Activated CD4-positive, alpha-beta T cell treated with anti-CD3 and anti-CD28 coated beads, Interleukin-2, Interleukin-4, amounts not matched to agents 100 ng/mL and 50 ng/mL, durations not matched to agents 16 hours and 8 hours (primary cell): ENCODE data around the gene SLC35G2.
A peak's percentile ranks its signal among the peaks of the same experiment; 100 is the strongest.
"Not testable (repeated sequence)": the region's sequence is repeated elsewhere in the genome, so short reads cannot be mapped to it uniquely, and the experiment has no call there.

Source experiments
- DNase-seq: peaks from one replicate; pipeline ENCODE4 v3.0.0-alpha.2; 2020; ENCODE audit warnings: low spot score

Gene SLC35G2

GRCh38 chr3:136835089-136835812, 16.3 kb downstream of the SLC35G2 start:
- DNase-seq: no peak

- DNase-seq: no peak
These were observed 17.0 kb downstream of the SLC35G2 start for GRCh38 chr3:136835813-136836510.

DNA sequence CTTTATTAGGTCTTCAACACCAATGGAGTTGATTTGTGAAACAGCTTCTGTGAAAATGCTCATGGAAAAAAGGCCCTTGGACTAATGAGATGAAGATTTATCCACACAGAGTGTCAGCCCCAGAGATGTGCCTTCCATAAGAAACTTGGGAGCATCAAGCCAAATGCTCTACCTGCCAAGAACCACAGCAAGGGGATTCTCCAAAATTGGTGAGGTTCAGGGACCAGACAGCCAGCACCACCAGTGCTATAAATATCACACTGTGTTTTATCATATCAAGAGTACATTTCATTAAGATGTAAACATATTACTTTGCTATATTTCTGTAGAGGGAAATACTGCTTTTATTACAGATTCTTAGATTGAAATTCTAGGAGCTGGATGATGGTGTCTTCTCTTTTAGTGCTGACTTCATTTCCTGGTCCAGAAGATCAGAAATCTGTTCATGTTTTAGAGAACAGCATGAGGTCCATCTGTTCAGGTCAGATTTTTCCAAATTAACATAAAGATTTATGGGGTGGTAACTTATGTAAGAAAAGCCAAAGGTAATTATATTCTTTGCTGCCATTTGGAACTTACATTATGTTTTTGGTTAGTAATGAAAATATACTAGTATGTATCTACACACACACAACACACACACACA, 17.7 kb downstream of the SLC35G2 start:
- DNase-seq: no peak

DNA sequence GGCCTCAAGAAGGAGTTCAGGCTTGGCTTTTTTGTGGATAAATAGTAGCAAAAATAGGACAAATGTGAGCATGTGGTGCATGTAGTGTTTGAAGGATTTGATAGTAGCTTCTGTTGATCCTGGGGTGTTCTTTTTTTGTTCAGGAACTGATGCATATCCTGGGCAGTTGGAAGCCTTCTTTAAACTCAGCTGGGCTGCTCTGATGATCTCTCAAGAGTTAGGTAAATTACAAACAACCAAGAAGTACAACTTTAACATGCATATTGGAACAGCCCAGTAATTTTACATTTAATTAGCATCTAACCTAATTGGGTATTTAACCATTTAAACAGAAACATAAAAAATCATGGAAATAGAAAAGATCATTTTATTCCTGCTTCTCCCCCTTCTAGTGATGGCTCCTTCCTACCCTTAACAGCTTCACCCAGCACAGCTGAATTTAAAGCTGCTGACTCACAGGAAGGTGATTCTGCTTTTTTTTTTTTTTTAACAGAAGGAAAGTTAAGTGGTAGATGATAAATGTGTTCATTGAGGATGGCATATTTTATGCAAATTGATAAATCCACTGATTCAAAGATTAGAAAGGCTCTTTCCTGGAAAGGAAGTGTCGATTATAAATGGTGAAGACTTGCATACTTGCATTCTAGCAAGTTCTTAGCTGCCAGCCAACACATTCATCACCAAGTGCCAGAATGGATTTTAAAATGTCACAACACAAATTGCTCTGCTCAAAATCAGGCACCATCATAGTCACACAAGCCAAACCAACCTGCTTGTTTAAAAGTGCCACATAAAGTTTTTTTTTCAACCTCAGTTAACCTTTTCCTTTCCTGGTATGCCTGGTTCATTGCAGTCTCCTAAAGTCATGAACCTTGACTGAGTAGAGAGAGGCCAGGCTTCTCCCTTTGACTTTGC, 20.0 kb downstream of the SLC35G2 start:
- no peak for DNase-seq

DNA sequence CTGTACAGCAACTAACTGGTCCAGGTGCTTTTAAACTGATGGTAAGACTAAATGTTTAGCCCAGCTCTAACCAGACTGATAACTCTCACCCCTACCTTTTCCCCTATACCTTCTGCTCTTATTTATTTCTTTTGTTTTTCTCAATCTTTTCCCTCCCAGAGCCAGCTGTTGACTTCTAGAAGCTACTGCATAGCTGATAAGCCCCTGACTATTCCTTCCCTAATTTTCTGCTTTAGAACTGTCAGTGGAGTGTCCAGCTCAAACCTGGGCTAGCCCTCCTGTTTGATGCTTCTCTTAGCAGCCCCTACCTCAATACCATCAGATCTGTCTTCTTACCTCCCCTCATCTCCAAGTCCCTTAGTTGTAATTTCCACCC, 20.6 kb downstream of the SLC35G2 start:
- DNase-seq: no peak

DNA sequence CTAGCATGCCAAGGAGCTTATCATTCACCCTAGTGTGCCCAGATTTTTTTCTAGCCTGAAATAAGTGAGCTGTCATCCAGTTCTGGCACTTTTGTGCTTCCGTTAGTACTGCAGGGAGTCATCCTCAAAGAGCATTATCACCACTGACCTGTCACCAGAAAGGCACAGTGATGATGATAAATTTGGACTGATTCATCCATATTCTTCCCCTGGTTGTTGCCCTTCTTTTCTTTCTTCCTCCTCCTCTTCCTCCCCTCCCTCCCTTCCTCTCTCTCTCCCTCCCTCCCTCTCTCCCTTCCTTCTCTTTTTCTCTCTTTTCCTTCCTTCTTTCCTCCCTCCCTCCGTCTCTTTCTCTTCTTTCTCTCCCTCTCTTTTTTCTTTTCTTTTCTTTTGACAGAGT, 21.3 kb downstream of the SLC35G2 start:
- no peak for DNase-seq

- no peak for DNase-seq
These were observed 23.4 kb downstream of the SLC35G2 start for GRCh38 chr3:136842294-136842693.

- DNase-seq: no peak
These were observed 25.8 kb downstream of the SLC35G2 start for GRCh38 chr3:136844724-136845123.

GRCh38 chr3:136852180-136852579, 33.3 kb downstream of the SLC35G2 start:
- no peak for DNase-seq

- DNase-seq: no peak
These were observed 37.7 kb downstream of the SLC35G2 start for GRCh38 chr3:136856665-136857064.

DNA sequence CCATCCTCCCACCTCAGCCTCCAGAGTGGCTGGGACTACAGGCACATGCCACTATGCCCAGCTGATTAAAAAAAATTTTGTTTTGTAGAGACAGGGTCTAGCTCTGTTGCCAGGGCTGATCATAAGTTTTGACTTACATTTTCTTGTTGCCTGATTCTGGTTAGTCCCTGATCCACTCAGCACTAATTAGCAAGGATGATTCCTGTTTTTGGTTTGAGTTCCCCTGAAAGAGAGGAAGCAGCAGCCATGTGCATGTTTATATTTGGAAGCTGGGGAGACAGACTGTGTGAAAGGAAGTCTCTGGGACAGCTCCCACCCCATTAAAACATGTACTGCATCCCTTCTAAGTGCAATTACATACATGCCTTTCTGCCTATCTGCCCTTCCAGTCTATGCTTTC, 39.5 kb downstream of the SLC35G2 start:
- no peak for DNase-seq

- no peak for DNase-seq
These were observed 41.6 kb downstream of the SLC35G2 start for GRCh38 chr3:136860541-136860940.

GRCh38 chr3:136861890-136862616, 43.1 kb downstream of the SLC35G2 start, which contains the start of gene NCK1:
NCK1 (plus strand) TSS chr3:136862208; CDS start chr3:136928002, 65,794 bp downstream.
- peak; percentile 99 for DNase-seq

DNA sequence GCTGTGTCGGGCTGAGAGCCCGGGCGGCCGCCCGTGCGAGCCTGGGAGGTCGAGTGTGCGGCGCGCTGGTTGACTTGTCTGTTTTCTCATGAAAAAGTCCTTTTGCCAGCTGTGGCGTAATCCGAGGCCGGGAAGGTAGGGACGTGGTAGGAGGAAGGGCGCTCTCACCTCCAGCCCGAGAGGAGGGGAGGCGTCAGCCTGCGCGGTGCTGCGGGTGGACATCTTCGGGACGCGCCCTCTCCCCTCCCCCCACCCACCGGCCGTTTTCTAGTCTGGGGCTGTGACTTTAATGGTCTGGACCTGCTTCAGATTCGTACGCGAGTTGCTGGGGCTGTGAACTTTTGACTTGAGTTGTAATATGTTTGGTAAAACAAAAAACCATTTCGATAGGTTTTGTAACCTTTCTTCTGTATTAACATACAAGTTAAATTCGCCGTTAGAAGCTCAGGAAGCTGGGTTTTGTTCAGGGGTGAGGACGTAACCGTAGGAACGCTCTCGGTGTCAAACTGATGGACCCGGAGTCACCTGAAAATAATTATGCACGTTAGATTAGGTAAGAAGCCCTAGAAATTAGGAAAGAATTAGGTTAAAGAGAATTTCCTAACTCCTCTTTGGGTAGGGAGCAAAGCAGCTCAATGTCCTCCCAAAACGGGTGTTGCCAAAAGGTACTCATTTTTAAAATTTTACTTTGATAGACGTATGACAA, 43.8 kb downstream of the SLC35G2 start:
- peak; percentile 36 for DNase-seq

- DNase-seq: no peak
These were observed 50.4 kb downstream of the SLC35G2 start for GRCh38 chr3:136869282-136869681.

- DNase-seq: not testable (repeated sequence)
These were observed 53.3 kb downstream of the SLC35G2 start for GRCh38 chr3:136872258-136872657.

DNA sequence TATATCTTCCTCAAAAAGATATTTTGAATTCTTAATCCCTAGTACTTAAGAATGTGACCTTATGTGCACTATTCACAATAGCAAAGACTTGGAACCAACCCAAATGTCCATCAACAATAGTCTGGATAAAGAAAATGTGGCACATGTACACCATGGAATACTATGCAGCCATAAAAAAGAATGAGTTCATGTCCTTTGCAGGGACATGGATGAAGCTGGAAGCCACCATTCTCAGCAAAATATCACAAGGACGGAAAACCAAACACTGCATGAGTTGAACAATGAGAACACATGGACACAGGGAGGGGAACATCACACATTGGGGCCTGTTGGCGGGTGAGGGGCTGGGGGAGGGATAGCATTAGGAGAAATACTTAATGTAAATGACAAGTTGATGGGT, 60.6 kb downstream of the SLC35G2 start:
- not testable (repeated sequence) for DNase-seq

GRCh38 chr3:136882571-136882970, 63.6 kb downstream of the SLC35G2 start:
- DNase-seq: no peak

DNA sequence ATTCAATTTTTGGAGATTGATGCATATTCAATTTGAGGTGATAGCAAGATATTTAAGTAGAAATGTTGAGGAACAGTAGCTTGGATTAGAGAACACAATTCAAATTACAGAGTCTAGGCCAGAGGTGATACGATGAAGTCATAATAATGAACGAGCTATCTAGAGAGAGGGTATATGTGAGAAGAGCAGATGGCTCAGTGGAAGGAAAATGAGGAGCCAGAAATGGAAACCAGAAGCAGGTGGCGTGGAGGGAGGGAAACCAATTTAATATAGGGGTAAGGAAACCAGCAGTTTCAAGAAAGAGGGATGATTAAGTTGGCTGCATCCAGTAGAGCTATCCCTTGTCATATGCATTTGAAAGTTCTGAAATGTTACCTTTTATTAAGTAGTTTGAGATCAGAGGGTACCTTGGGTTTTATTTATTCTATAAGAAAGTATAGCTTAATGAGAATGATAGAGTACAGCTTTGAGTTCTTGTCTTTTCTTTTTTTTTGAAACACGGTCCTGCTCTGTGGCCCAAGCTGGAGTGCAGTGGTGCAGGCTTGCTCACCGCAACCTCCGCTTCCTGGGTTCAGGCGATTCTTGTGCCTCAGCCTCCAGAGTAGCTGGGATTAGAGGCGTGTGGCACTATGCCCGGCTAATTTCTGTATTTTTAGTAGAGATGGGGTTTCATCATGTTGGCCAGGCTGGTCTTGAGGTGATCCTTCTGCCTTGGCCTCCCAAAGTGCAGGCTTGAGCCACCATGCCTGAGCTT, 65.2 kb downstream of the SLC35G2 start:
- no peak for DNase-seq
